ENCODE measurements around the gene ZNF239. TPM values are rescaled to one million over a fixed set of nuclear protein-coding genes. Genes with fewer than 3 reads are reported as not detected.

Gene ZNF239
- total RNA-seq, 1 donor from 2014 or later, result 16.9 TPM

- H4K20me1 ChIP-seq (ENCODE audit: low read depth), result no peaks in the 10 kb centered on the region
- H3K36me3 Mint-ChIP-seq, result no peaks in the 10 kb centered on the region
- no peaks in the 10 kb centered on the region for H3K9me3 Mint-ChIP-seq
- H3K4me2 ChIP-seq, result no peak overlapping the region
- H2AFZ ChIP-seq (replicated peaks), result no peak overlapping the region
- H3K4me3 ChIP-seq, result no peak overlapping the region
- no peak for TF ChIP-seq EZH2phosphoT487 (IDR thresholded peaks at IDR 0.05)
- TF ChIP-seq CTCF (IDR thresholded peaks at IDR 0.05), result no peak
- no peak for TF ChIP-seq EZH2 (IDR thresholded peaks at IDR 0.05)
- no peak overlapping the region for H3K27ac Mint-ChIP-seq
- H3K9me3 ChIP-seq (ENCODE audit: low read depth), result no peaks in the 10 kb centered on the region
- no peak overlapping the region for H3K9ac ChIP-seq
- H3K27me3 ChIP-seq, result peaks cover 5% of the 10 kb centered on the region
- no peaks in the 10 kb centered on the region for H3K4me1 Mint-ChIP-seq
- no peaks in the 10 kb centered on the region for H3K79me2 ChIP-seq (ENCODE audit: low read depth)
- no peaks in the 10 kb centered on the region for H3K36me3 ChIP-seq
- no peaks in the 10 kb centered on the region for H3F3A ChIP-seq (ENCODE audit: low read depth)
- no peak overlapping the region for H3K27ac ChIP-seq
- no peaks in the 10 kb centered on the region for H3K4me1 ChIP-seq
- no peak for DNase-seq (ENCODE audit: low spot score)
- peaks cover 2% of the 10 kb centered on the region for H3K27me3 Mint-ChIP-seq (ENCODE audit: insufficient read depth, low read depth)
- H3K4me3 Mint-ChIP-seq, result no peak overlapping the region
Observed at GRCh38 chr10:43585046-43585445, 10.6 kb upstream of the ZNF239 start.

- Histone ChIP-seq H3K4me1 (no peaks in the 10 kb centered on the region), H3F3A (ENCODE audit: low read depth) (no peaks in the 10 kb centered on the region), H3K9ac (no peak overlapping the region), H3K4me2 (no peak overlapping the region), H3K27ac (no peak overlapping the region), H3K27me3 (peaks cover 5% of the 10 kb centered on the region), H2AFZ (replicated peaks) (no peak overlapping the region), H3K9me3 (ENCODE audit: low read depth) (no peaks in the 10 kb centered on the region), H3K4me3 (no peak overlapping the region), H3K79me2 (ENCODE audit: low read depth) (no peaks in the 10 kb centered on the region), H3K36me3 (no peaks in the 10 kb centered on the region), H4K20me1 (ENCODE audit: low read depth) (no peaks in the 10 kb centered on the region)
- no peak overlapping the region for H3K27ac Mint-ChIP-seq
- no peaks in the 10 kb centered on the region for H3K4me1 Mint-ChIP-seq
- peaks cover 2% of the 10 kb centered on the region for H3K27me3 Mint-ChIP-seq (ENCODE audit: insufficient read depth, low read depth)
- DNase-seq (ENCODE audit: low spot score), result no peak
- H3K9me3 Mint-ChIP-seq, result no peaks in the 10 kb centered on the region
- no peaks in the 10 kb centered on the region for H3K36me3 Mint-ChIP-seq
- no peak overlapping the region for H3K4me3 Mint-ChIP-seq
- TF ChIP-seq EZH2phosphoT487 (IDR thresholded peaks at IDR 0.05) (no peak), EZH2 (IDR thresholded peaks at IDR 0.05) (no peak), CTCF (IDR thresholded peaks at IDR 0.05) (no peak)
Observed at GRCh38 chr10:43584051-43584450, 9.6 kb upstream of the ZNF239 start.

GRCh38 chr10:43576580-43576979 lies 2.2 kb upstream of the ZNF239 start:
- peaks cover 8% of the 10 kb centered on the region for H3K36me3 Mint-ChIP-seq
- H3K9me3 ChIP-seq (ENCODE audit: low read depth), result no peaks in the 10 kb centered on the region
- no peak overlapping the region for H3K9ac ChIP-seq
- H3K4me1 ChIP-seq, result peaks cover 13% of the 10 kb centered on the region
- H3K27ac ChIP-seq, result no peak overlapping the region
- H3K36me3 ChIP-seq, result no peaks in the 10 kb centered on the region
- H3K4me2 ChIP-seq, result no peak overlapping the region
- no peaks in the 10 kb centered on the region for H3K79me2 ChIP-seq (ENCODE audit: low read depth)
- H3K4me1 Mint-ChIP-seq, result peaks cover 11% of the 10 kb centered on the region
- H4K20me1 ChIP-seq (ENCODE audit: low read depth), result no peaks in the 10 kb centered on the region
- H3K4me3 Mint-ChIP-seq, result no peak overlapping the region
- no peak for DNase-seq (ENCODE audit: low spot score)
- TF ChIP-seq EZH2 (IDR thresholded peaks at IDR 0.05) (no peak), EZH2phosphoT487 (IDR thresholded peaks at IDR 0.05) (no peak), CTCF (IDR thresholded peaks at IDR 0.05) (no peak)
- no peak overlapping the region for H2AFZ ChIP-seq (replicated peaks)
- peaks cover 3% of the 10 kb centered on the region for H3F3A ChIP-seq (ENCODE audit: low read depth)
- H3K27me3 Mint-ChIP-seq (ENCODE audit: insufficient read depth, low read depth), result no peaks in the 10 kb centered on the region
- no peak overlapping the region for H3K4me3 ChIP-seq
- H3K27me3 ChIP-seq, result peaks cover 37% of the 10 kb centered on the region
- H3K9me3 Mint-ChIP-seq, result peaks cover 27% of the 10 kb centered on the region
- H3K27ac Mint-ChIP-seq, result no peak overlapping the region

All from neural progenitor cell (in vitro differentiated cells).